Breast epithelium (tissue), 3 donors: ENCODE measurements around the gene GPR152.

Source experiments
- POLR2A ChIP-seq: fragments of 450-650 bp; IDR thresholded peaks from one replicate; pipeline ENCODE4 v1.6.1; 2016; ENCODE audit warnings: antibody characterized with exemption, mild to moderate bottlenecking, moderate library complexity
- POLR2AphosphoS5 ChIP-seq, 3 donors: sonication (generic); formaldehyde crosslinking; IDR thresholded peaks; one replicate each; pipeline ENCODE4 v1.6.1; 2017; ENCODE audit warnings: antibody characterized with exemption in 3 of 3
- TF ChIP-seq, protein P1 (sequence below), 3 donors: fragments of 450-650 bp; IDR thresholded peaks; one replicate each; pipeline ENCODE4 v1.5.1; 2016 to 2017; ENCODE audit warnings: antibody characterized with exemption in 3 of 3, mild to moderate bottlenecking in 3 of 3, moderate library complexity in 3 of 3

DNA sequence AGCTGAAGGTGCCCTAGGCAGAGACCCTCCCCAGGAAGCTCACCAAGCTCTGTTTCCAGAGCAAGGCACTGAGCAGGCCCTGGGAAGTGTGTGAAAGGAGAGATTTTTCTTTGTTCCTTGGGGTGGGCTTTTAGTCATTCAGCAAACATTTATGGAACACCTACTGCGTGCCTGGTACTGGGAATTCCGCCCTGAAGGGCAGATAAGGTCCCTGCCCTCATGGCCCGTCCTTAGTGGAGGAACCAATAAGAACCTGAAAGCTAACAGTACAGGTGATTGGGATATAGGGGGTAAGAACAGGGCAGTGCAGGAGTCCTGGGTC, 12.6 kb upstream of the GPR152 start:
- TF ChIP-seq, protein P1, sequence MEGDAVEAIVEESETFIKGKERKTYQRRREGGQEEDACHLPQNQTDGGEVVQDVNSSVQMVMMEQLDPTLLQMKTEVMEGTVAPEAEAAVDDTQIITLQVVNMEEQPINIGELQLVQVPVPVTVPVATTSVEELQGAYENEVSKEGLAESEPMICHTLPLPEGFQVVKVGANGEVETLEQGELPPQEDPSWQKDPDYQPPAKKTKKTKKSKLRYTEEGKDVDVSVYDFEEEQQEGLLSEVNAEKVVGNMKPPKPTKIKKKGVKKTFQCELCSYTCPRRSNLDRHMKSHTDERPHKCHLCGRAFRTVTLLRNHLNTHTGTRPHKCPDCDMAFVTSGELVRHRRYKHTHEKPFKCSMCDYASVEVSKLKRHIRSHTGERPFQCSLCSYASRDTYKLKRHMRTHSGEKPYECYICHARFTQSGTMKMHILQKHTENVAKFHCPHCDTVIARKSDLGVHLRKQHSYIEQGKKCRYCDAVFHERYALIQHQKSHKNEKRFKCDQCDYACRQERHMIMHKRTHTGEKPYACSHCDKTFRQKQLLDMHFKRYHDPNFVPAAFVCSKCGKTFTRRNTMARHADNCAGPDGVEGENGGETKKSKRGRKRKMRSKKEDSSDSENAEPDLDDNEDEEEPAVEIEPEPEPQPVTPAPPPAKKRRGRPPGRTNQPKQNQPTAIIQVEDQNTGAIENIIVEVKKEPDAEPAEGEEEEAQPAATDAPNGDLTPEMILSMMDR (IDR thresholded peaks at IDR 0.05): no peak
- TF ChIP-seq POLR2AphosphoS5 (IDR thresholded peaks at IDR 0.05): no peak
- TF ChIP-seq POLR2A: no peak
